HG03159 (cell line): Measurements from ENCODE around the gene TRANK1.

ENCODE experiments used
- ATAC-seq: cut with Tn5 transposase; IDR thresholded peaks from one replicate; pipeline ENCODE4 v1.9.1; 2021; ENCODE audit warnings: mild to moderate bottlenecking, moderate library complexity; ENCODE audit not compliant: unreplicated experiment

Gene TRANK1

DNA sequence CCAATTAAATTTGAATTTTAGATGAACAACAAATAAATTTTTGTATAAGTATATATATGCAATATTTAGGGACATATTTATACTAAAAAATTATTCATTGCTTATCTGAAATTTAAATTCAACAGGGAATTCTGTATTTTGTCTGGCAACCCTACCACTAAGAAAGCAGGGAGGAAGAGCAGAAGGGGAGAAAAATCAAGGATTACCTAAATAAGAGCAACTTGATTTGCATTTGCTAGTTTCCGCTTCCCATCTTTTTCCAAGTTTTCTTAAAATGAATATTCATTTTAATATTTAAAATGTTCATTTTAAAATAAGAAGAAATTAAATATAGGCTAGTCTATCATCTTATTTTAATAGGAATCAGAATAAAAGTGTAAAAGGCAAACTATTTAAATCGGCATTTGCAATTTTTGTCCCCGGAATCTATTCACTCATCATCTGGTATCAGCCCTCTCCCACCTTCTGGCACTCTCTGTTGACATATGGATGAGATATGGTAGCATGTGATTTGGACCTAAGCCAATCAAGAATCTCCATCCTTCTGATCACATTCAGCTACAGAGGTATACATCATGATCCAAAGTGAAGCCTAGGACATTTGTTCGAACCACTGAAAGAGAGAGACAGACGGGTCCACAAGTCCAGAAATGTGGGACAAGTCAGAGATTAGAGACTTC lies 82.6 kb downstream of the TRANK1 start:
- ATAC-seq = no peak

DNA sequence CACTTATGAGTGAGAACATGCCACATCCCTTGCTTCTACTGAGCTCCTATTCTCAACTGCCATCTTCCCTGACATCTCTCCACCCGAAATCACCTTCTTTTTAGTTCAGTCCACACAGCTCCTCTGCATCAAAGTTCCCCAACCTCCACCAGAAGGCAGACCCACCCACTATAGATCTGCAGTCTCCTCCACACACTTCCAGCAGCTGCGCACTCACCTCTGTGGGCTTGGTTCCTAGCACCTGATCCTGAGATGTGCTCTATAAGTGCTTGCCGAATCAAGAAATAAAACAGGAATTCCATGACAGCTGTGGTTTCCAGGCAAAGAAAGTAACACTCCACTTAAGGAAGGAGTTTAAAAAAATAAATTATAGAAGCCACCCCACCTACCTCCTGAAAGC lies 85.4 kb downstream of the TRANK1 start:
- ATAC-seq = no peak

DNA sequence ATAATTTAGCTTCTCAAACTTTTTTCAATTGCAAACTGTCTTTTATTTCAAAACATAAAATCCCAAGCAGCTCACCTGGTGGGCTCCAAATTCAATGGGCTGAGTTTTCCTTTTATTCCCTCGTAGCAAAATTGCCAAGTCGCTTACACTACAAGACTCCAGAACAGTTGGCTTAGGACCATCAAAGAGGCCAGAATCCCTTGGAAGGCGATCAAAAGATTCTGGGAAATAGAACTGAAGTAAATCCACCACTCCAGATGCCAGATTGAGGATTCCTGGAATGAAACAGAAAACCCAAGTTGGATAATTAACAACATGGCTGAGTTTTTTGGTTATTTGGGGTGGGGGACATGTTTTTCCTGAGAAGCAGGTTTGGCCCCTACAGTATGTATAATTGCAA lies 92.8 kb downstream of the TRANK1 start:
- no peak for ATAC-seq

DNA sequence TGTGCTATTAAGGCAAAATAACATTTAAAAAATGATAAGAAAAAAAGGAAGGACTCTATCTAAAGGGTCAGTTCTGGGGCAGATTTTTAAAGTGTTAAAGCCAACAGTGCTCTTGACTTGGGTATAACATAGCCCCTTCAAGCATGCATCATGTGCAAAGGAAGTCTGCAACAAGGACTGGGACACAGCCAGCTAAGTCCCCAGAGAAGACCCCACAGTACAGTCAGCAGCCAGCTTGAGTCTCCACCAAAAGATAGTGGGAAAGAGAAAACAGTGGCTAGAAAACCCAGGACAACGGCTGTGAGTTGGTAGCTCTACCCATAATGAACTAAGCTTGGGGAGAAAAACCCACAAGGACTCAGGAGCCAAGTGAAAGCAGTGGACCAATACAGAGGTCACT lies 94.1 kb downstream of the TRANK1 start:
- ATAC-seq = no peak

DNA sequence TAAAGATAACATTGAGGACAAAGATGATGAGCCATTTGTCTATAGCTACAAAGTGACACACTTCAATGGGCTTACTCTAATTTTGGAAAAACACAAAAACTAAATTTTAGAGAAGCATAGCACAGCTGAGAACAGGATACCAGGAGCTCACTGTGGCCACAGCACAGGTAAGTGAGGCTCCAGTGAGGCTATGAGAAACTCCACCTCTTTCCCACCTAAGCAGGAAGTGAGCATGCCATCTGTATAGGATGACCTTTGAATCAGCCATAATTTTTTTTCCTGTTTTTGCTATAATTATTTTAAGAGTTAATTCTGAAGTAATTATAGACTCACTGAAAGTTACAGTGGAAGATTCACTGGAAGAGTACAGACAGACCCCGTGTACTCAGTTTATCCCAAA lies 98.4 kb downstream of the TRANK1 start:
- no peak for ATAC-seq

DNA sequence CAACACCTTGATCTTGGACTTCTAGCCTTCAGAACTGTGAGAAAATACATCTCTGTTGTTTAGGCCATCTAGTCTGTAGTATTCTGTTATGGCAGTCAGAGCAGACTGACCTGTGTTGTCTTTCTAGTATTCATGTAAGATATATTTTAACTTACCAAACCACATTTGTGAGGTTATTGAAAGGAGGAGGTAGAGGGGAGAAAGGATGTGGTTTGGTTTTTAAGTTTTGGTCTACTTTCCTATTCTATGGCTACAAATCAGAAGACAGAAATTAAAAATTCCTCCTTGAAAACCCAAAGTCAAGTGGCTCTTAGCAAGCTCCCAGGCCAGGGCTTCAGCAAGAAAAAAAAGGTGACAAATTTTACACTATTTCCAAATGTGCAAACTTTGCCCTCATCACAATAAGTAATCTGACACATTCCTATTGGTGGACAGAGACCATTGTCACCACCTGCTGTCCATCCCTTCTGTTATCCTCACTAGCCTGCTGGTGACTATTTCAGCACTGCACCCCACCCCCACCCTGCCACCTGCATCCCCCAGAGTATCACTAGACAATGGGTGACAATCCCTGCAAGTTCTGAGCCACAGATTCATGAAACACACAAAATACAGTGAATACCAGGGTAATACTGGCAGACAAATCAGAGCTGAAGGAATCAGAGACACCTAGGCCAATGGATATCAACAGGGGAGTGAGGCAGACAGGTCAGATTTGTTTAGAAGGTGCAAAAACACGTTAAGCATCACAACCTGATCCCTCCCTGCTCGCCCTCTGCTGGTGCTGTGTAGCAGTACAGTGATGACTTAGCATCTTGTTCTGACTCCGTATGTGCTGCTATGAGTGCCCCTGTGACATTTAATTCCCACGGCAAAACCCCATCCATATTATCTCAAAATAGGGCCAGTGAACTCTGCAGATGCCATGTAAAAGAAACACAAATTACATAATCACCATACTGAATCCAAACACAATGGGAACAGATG lies 101.5 kb downstream of the TRANK1 start:
- peak; percentile 71 for ATAC-seq

DNA sequence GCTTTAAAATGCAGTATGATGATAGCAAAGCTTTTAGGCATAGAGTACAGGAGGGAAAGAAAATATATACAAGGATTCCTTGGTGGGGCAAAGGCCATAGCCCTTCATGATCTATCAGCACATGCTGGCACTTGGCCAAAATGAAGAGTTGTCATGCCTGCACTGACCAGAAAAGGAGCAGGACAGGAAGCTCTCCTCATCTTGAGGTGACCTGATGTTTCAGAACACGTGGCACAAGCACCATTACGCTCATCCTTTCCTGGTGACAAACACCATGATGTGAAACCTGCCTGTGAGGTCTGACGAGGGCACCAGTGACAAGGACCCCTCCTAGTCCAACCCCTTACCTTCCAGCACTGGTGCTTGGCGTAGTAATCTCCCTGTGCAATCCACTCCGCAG lies 102.6 kb downstream of the TRANK1 start:
- no peak for ATAC-seq

DNA sequence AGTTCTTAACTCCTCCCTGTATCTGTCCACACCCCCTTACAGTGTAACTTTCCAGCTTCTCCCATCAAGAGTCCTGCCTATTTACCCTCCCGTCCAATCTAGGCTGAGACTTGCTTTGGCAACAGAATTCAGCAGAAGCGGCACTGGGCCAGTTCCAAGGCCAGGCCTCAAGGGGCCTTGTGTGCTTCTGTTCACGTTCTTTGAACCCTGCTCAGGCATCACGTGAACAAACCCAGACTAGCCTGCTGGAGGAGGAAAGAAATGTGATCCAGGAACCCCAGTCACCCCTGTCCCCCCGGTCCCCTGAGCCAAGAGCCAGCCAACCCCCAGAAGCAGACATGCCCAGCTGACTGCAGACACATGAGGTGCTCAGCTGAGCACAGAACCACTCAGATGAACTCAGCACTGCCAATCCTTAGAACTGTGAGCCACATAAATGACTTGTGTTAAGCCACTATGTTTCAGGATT lies 104.4 kb downstream of the TRANK1 start:
- ATAC-seq = no peak

DNA sequence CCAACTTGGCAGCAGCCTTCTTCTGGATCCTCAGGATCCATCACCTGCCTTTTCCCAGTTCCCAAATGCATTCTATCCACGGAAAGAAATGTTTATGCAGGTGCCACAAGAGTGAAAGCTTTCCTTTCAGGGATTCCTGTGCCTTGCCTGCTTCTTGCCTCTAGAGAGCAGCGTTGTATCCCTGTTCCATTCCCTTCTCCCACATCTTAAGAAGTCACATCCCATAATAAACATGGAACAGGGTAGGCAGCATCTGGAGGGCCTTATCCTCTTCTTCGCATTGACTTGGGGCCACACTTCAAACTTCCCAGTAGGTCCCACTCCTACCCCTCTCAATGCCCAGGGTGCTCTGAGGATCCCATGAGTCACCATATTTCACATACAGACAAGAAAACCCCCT lies 107.8 kb downstream of the TRANK1 start:
- ATAC-seq = no peak

DNA sequence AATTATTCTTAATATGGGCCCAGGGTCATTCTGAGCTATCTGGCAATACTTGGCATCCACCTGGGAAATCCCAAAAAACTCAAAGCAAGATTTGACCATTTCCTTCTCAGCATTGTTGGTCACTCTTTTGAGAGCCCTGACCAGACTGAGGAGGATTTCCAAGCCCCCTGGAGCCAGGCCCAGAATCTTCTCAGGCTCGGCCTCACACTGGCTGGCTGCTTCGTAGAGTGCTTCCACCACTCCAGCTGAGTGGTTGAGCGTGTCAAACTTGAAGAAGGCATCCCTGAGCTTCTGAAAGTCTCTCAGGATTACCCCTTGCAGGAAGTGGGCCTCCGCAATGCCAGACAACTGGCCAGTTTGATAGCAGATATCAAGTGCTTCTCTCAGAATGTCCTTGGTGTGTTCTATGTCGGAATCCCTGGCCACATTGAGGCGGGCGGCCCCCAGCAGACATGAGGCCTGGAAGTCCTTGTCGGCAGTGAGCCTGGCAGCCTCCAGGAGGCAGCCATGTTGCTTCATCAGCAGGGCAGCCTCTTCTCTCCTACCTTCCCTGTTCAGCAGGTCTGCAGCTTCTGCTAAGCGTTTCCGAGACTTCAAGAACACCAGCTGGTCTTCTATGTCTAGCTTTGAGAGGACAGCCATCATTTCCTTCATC lies 111.6 kb downstream of the TRANK1 start:
- no peak for ATAC-seq

DNA sequence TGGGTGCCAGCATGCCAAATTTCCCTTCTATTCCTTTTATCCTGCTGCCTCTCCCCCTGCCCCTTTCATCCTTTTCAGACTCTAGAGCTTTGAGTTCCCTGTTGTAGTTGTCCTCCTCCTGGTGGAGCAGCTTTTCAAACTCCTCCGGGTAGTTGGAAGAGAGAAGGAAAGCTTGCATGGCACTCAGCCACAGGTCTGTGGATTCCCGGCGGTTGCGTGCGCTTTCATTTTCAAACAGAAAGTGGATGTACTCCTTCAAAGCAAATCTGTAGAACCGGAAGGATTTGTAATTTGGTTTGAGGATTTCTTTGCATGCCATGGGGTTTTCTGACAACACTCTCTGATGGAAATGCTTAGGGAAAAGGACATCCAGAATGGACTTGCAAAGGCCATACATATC lies 112.4 kb downstream of the TRANK1 start:
- no peak for ATAC-seq

DNA sequence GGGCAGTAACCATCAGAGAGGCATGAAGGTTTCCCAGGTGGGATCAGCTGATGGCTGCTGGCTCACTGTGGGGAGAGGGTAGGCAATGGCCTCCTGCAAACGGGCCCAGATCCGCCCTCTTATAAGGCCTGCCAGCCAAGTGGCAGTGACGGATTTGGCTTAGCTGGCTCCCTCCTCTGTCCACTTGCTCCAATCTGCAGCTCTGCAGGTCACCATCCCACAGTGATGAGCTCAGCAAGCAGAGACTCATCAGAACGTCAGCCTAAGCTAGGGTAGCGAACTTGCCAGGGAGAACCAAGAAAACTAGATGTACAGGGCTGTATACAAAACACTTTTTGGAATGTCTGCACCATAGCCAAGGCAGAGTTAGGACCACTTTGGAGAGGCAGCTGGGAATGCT lies 117.7 kb downstream of the TRANK1 start:
- no peak for ATAC-seq

DNA sequence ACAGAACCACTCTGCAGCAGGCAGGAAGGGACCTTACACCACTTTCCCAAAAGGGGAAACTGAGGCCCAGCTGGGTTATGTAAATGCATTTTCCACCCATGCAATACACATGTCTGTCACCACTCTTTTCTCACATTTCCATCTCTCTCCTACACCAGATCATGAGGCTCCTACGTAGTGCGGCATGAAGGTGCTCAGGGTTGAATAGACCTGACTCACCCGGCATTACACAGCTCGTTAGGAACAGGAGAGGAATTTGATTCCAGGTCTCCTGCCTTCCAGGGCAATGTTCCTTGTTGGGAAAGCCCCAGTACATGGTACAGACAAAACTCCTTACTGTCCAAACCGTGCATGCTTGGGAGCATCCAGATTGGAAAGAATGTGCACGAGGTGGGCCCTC lies 118.6 kb downstream of the TRANK1 start:
- ATAC-seq = no peak

DNA sequence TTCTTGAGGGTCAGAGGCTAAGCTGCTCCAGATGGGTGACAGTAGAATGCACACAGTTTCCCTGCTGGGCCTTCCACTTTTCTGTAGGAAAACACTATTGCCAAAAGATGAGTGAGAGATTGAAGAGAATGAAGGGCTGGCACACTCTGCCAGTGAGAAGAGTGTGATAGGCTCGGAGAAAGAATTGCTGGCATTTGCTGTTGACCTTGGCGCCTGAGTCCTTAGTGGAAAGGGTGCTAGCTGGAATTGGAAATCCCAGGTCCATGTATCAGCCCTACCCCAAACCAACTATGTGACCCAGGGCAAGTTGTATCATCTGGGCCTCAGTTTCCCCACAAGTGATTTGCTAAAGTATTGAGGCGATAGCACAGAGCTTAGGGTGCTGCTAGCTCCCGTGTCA lies 120.4 kb downstream of the TRANK1 start:
- ATAC-seq = no peak

DNA sequence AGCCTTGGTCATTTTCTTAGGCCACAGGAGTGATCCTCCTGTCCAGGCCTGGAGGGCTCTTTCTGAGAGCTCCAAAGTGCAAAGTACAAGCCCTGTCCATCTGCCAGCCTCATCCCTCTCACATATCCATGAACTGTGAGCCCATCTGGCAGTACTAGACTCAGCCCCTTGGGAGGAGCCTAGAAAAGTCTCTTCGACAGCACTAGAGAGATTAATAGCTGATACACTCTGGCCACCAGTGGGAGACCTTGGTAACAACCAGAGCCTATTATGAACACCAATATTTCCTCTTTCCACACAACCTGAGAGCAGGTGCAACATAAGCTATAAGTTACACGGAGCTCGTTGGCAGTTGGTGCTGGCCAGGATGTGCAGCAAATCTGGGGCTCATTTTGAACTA lies 121.0 kb downstream of the TRANK1 start:
- ATAC-seq = no peak

DNA sequence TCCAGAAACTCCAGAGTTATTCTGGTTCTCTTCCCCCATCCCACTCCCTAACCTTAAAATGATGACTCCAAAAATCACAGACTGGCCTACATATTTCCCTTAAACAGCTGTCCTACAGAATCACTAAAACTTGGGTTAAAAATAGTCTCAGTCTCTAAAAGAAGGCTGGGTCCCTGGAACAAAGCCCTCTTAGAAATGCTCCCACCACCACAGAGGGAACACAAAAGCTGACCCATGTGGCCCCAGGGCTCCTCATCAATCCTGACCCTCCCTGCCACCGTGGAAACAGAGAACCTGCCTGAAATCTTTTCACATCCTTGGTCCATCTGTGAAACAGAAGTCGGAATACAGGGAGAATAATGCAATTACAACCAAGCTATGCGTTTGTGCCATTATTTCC lies 124.8 kb downstream of the TRANK1 start:
- ATAC-seq = no peak

DNA sequence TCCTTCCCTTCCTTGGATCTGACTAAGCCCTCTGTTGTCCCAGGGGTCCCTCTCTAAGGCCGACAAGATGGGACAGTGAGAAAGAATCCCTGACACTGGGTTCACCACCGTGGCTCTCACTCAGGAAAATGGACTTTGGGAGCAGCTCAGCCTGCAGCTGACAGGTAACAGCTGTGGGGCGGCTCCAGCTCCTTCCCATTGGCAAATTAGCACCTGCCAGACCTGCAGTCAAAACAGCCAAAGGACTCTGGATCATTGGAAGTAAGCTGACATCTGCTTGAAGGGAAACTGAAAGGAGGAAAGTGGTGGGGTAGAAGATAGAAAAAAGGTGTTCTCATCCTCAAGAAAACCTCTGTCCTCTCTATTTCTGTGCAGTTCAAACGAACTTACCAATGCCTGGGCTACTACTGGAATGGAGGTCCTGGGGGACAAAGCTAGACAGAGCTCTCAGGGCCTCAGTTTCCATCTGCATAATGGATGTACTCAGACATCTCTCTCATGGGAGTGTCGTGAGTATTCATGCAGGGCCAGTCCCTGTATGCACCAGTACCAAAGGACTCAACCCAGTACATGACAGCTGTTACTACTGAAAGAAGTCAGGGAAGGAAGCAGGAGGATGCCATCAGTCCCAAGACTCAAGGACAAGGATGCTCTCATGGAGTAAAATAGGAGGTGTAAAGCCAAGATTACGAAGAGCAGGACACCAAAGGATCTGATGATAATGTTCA lies 126.9 kb downstream of the TRANK1 start:
- no peak for ATAC-seq

DNA sequence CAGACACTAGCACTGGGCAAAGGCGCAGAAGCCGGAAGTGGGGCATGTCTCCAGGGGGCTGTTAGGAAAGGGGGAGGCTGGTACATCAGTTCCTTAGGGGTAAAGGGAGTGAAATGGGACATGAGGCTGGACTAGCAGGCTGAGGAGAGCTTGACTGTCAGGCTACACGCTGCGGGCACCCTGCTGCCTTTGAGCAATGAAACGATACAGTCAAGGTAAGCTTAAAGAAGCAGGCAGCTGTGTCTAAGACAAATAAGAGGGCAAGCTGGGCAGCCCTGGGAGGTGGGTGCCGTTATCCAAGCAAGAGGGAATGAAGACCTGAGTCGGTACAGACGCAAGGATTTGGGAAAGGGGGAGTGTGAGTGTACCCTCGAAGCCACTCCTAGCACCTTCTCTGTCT lies 129.5 kb downstream of the TRANK1 start:
- no peak for ATAC-seq

DNA sequence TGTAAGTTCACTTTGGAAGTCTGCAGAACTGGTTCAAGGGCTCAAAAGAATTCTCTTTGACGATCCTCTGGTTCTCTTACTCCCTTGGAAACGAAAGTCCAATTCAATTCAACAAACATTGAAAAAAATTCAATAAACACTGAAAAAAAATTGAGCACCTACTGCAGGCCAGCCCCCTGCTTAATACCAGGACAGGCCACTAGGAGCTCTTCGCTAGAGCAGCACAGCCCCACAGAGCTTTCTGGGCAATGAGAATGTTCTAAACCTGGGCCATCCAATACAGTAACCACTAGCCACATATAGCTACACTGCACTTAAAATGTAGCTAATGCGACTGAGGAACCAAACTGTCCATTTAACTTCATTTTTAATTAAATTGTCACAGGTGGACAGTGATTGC lies 130.1 kb downstream of the TRANK1 start:
- ATAC-seq = peak; percentile 63

DNA sequence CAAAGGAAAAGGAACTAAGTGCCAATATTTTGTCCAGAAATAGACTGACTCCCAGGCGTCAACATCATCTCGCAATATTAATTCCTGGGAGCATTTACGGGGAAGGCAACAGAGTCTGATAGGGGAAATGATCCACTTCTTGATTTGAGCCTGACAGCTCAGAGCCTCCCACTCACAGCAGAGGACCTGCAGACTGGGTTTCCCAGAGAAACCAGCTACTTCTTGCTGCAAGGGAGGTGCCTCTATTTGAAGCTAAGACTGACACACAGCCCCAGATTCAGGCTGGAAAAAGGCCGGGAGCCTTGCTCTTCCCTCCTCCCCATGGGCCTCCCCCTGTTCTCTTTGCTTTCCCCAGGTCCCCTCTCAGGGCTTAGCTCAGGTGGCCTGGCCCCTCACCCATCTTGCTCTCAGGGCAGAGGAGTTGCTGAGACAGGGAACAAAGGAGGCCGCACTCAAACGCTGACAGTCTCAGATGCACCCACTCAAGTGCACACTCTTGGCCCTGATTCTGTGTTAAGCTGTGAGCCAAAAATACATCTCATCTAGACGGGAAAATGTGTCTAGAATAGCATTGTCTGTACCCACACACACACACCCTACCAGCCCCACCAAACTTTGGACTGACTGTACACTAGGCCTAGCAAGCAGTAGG lies 130.7 kb downstream of the TRANK1 start:
- ATAC-seq = no peak
